Stimulated activated CD4-positive, alpha-beta T cell treated with anti-CD3 and anti-CD28 coated beads, Interleukin-15, amount 100 ng/mL, for 24 hours (primary cell): ENCODE results near the gene HMCN1.
"Not testable (repeated sequence)": the region's sequence is repeated elsewhere in the genome, so short reads cannot be mapped to it uniquely, and the experiment has no call there.

Experiments used
- DNase-seq: peaks from one replicate; pipeline ENCODE4 v3.0.0-alpha.2; 2020

The HMCN1 gene

GRCh38 chr1:185860311-185860710 lies 126.1 kb downstream of the HMCN1 start:
- DNase-seq: no peak

- no peak for DNase-seq
Measured at GRCh38 chr1:185860859-185861258, 126.7 kb downstream of the HMCN1 start.

- no peak for DNase-seq
Measured at GRCh38 chr1:185861630-185862029, 127.4 kb downstream of the HMCN1 start.

GRCh38 chr1:185862235-185862634 lies 128.0 kb downstream of the HMCN1 start:
- DNase-seq: no peak

GRCh38 chr1:185864331-185864730 lies 130.1 kb downstream of the HMCN1 start:
- DNase-seq: no peak

- DNase-seq: no peak
Measured at GRCh38 chr1:185864889-185865517, 130.8 kb downstream of the HMCN1 start.

GRCh38 chr1:185869590-185869989 lies 135.4 kb downstream of the HMCN1 start:
- no peak for DNase-seq

GRCh38 chr1:185871627-185872150 lies 137.5 kb downstream of the HMCN1 start:
- no peak for DNase-seq

- DNase-seq: no peak
Measured at GRCh38 chr1:185874246-185874645, 140.1 kb downstream of the HMCN1 start.

- DNase-seq: no peak
Measured at GRCh38 chr1:185880330-185880729, 146.1 kb downstream of the HMCN1 start.

GRCh38 chr1:185880779-185881333 lies 146.7 kb downstream of the HMCN1 start:
- DNase-seq: no peak

- no peak for DNase-seq
Measured at GRCh38 chr1:185886046-185886445, 151.9 kb downstream of the HMCN1 start.

- DNase-seq: no peak
Measured at GRCh38 chr1:185886671-185887070, 152.5 kb downstream of the HMCN1 start.

- not testable (repeated sequence) for DNase-seq
Measured at GRCh38 chr1:185892831-185893403, 158.7 kb downstream of the HMCN1 start.

- no peak for DNase-seq
Measured at GRCh38 chr1:185894791-185895190, 160.6 kb downstream of the HMCN1 start.

- DNase-seq: no peak
Measured at GRCh38 chr1:185895208-185895900, 161.2 kb downstream of the HMCN1 start.

GRCh38 chr1:185896863-185897262 lies 162.7 kb downstream of the HMCN1 start:
- no peak for DNase-seq

- no peak for DNase-seq
Measured at GRCh38 chr1:185906186-185906585, 172.0 kb downstream of the HMCN1 start.

- no peak for DNase-seq
Measured at GRCh38 chr1:185907246-185907645, 173.1 kb downstream of the HMCN1 start.

GRCh38 chr1:185911978-185912377 lies 177.8 kb downstream of the HMCN1 start:
- no peak for DNase-seq

- no peak for DNase-seq
Measured at GRCh38 chr1:185912504-185912903, 178.3 kb downstream of the HMCN1 start.

- DNase-seq: no peak
Measured at GRCh38 chr1:185914089-185914488, 179.9 kb downstream of the HMCN1 start.

GRCh38 chr1:185916861-185917260 lies 182.7 kb downstream of the HMCN1 start:
- no peak for DNase-seq

- no peak for DNase-seq
Measured at GRCh38 chr1:185917646-185918045, 183.5 kb downstream of the HMCN1 start.
